T-helper 1 cell treated with Interleukin-12 subunit alpha and Interleukin-12 subunit beta and Interleukin-4 antibody, amounts not matched to agents 30 ng/mL and 1 ng/mL, for 36 hours (primary cell): Measurements from ENCODE around the gene KCNN4. TPM values are rescaled to one million over a fixed set of nuclear protein-coding genes. Genes with fewer than 3 reads are reported as not detected.
"Not testable (repeated sequence)": the region's sequence is repeated elsewhere in the genome, so short reads cannot be mapped to it uniquely, and the experiment has no call there.

ENCODE experiments used
- intact Hi-C: fragments of 100-400 bp; cut with micrococcal nuclease; formaldehyde crosslinking; loops from one replicate; pipeline ENCODE4 v1.15.1; 2024
- total RNA-seq: library from RNA; stranded (reverse); gene quantifications from 2 replicates; pipeline ENCODE4 v1.2.3, GENCODE V29; 2022

The KCNN4 gene
- total RNA-seq: 82.9 and 87.8 TPM in 2 replicates

- intact Hi-C loops: loop anchor here (1.0 to 10.0 kb wide), 7 partner anchors 16 to 346 kb away; partner anchors contain the start of genes SMG9 and ZNF575
These were observed at the start of gene KCNN4 for GRCh38 chr19:43780706-43781525. KCNN4 (minus strand) TSS chr19:43780973; CDS start chr19:43780861, 112 bp downstream.

GRCh38 chr19:43826787-43827754 is 46.3 kb upstream of the KCNN4 start, which contains the start of gene ZNF283:
ZNF283 (plus strand) TSS chr19:43827321; CDS start chr19:43833505, 6,184 bp downstream.
- intact Hi-C loops: loop anchor here (1.0 to 10.0 kb wide), 13 partner anchors 72 to 673 kb away; partner anchors contain the start of genes IRGQ, ZNF155, ZNF180 and ZNF221

DNA sequence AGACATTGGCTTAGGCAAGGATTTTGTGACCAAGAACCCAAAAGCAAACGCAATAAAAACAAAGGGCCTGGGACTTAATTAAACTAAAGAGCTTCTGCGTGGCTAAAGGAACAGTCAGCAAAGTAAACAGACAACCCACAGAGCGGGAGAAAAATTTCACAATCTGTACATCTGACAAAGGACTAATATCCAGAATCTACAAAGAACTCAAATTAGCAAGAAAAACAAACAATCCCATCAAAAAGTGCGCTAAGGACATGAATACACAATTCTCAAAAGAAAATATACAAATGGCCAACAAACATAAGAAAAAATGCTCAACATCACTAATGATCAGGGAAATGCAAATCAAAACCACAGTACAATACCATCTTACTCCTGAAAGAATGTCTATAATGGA is 43.8 kb upstream of the KCNN4 start:
- intact Hi-C loops: loop anchor here (10.0 kb wide), 1 partner anchor 390 kb away; the partner anchor contains the start of gene ZNF227

DNA sequence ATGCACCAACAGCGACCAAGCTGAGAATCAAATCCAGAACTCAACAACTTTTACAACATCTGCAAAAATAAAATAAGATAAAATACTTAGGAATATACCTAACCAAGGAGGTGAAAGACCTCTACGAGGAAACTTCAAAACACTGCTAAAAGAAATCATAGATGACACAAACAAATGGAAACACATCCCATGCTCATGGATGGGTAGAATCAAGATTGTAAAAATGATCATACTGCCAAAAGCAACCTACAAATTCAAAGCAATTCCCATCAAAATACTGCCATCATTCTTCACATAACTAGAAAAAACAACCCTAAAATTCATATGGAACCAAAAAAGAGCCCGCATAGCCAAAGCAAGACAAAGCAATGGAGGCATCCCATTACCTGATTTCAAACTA is 43.1 kb upstream of the KCNN4 start:
- intact Hi-C loops: loop anchor here (10.0 kb wide), 1 partner anchor 391 kb away; the partner anchor contains the start of gene ZNF227

DNA sequence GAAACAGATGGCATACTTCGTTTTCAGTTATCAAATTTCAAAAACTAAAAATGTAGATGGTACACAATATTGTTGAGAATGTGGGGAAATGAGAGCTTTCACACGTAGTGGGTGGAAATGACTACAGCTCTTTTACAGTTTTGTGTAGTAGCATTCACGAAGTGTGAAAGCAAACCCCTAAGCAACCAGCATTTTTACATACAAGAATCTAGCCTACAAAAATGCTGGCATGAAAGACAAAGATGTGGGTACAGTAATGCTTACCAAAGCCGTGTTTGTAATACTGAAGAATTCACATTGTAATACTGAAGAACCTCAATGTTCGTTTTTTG is 40.1 kb upstream of the KCNN4 start:
- intact Hi-C loops: loop anchor here (10.0 kb wide), 1 partner anchor 394 kb away; the partner anchor contains the start of gene ZNF227

DNA sequence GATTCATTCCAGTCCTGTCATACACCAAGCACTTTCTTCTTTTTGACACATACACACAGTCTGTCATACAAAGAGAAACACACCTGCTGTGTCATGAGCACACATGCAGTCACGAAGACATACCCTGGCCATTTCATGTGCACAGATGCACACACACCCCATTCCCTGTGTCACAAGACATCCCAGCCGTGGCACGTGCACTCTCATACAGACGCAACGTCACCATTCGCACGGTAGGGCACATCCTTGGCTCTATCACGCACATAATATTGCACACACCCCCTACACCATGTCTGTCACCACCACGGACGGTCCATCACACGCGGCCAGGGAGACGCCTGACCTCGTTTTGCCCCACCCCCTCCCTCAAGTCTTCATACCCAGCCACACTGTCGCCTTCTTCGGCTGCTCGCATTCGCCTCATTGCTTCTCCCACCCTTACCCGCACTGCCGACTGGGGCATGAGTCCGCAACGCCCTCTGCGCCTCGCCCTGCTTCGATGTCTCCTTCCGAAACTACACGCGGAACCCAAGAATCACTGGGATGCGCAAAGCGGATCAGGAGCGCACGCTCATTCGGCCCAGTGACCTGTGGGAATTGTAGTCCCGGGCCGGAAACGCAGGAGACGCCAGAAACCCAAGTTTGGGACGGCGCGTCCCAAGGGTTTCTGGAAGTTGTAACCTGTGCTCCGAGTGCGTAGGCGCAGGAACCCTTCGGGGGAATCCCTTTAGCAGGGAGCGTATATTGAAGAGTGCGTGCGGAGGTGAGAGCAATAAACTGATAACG is 39.5 kb upstream of the KCNN4 start:
- intact Hi-C loops: loop anchor here (10.0 kb wide), 1 partner anchor 395 kb away; the partner anchor contains the start of gene ZNF227

DNA sequence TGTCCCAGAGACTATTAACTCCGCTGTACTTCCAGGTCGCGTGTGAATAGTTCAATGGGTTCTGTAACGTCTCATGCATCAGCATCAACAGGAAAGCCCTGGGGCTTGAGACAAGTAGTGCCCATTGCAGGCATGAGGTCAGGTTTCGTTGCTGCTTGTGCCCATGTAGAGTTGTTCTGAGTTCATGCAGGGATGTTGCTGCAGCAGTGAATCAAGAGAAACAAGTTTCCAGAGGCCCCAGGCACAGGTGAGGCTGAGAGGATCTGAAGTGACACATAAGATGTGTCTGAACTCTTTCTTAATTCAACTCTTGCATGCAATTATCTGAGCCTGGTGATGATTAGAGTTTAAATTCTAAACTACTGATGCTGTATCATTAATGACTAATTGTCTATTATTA is 37.7 kb upstream of the KCNN4 start:
- intact Hi-C loops: no loop called here

DNA sequence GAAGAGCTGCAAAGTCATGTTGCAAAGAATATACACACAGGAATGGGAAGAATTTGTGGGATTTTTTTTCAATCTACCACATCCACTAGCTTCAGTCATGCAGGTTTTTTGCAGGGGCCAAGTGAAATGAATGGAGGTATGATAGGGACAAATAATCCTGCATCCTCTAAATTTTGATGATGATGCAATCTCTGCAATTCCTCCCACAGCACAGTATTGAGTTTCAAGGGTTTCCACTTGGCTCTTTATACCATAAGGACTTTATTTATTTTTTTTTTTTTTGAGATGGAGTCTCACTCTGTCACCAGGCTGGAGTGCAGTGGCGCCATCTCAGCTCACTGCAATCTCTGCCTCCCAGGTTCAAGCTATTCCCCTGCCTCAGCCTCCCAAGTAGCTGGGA is 36.7 kb upstream of the KCNN4 start:
- intact Hi-C loops: not testable (repeated sequence)

- intact Hi-C loops: no loop called here
These were observed 34.0 kb upstream of the KCNN4 start for GRCh38 chr19:43814663-43815352.

- intact Hi-C loops: no loop called here
These were observed 31.9 kb upstream of the KCNN4 start for GRCh38 chr19:43812688-43813087.

GRCh38 chr19:43812259-43812658 is 31.5 kb upstream of the KCNN4 start:
- intact Hi-C loops: no loop called here

DNA sequence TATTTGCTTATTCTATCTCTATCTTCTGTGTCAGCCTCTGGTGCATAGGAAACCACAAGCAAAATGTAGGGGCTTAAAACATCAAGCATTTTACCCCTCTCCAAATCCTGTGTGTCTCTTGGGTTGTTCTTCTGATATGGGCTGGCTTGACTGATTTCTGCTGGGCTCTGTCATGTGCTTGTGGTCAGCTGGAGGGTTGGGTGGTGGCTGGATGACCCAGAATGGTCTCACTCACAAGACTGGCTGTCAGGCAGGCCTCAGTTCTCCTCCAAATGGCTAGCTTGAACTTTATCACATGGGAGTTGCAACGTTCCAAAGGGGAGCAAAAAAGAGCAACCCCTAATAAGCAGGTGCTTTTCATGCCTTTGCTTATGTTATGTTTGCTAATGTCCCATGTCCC is 31.1 kb upstream of the KCNN4 start:
- intact Hi-C loops: no loop called here

GRCh38 chr19:43809762-43810696 is 29.3 kb upstream of the KCNN4 start:
- intact Hi-C loops: loop anchor here (1.0 to 5.0 kb wide), 4 partner anchors 12 to 363 kb away; no protein-coding TSS in a partner anchor

DNA sequence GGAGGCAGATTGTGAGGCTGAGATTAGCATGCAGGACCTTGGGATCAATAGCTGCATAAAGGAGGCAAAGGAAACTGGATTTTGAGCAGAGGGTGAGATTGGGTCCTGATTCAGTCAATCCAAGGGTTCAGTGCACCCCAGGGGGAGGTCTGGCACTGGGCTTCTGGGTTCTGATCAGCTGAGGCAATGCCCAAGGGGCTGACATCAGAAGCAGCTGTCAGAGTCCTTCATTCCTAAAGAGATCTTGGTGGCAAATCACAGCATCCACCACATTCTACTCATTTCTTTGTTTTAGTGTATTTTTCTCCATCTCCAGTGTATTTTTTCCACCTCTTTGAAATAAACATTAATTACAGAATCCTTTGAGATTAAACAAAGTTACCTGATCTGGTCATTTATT is 26.9 kb upstream of the KCNN4 start:
- intact Hi-C loops: loop anchor here (5.0 kb wide), 1 partner anchor 360 kb away; no protein-coding TSS in a partner anchor

DNA sequence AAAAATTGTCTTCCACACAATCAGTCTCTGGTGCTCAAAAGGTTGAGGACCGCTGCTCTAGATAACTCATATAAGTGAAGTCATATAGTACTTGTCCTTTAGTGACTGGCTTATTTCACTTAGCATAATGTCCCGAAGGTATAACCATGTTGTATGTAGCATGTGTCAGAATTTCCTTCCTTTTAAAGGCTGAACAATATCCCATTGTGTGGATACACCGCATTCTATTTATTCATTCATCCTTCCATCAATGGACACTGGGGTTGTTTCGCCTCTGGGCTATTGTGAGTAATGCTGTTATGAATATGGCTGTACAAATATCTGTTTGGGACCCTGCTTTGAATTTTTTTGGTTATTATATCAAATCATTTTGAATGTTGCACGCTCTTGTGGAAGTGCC is 26.1 kb upstream of the KCNN4 start:
- intact Hi-C loops: loop anchor here (5.0 kb wide), 1 partner anchor 360 kb away; no protein-coding TSS in a partner anchor

GRCh38 chr19:43806401-43806800 is 25.6 kb upstream of the KCNN4 start:
- intact Hi-C loops: loop anchor here (5.0 kb wide), 1 partner anchor 359 kb away; no protein-coding TSS in a partner anchor

GRCh38 chr19:43804432-43804831 is 23.7 kb upstream of the KCNN4 start:
- intact Hi-C loops: no loop called here

GRCh38 chr19:43802216-43802951 is 21.6 kb upstream of the KCNN4 start, which contains the start of gene LYPD5:
LYPD5 (minus strand) TSS chr19:43802447; CDS start chr19:43802380, 67 bp downstream.
- intact Hi-C loops: no loop called here
